Ishikawa (cell line): ENCODE data around the gene STARD4.

ENCODE experiments used
- CREB1 ChIP-seq: IDR thresholded peaks from 2 replicates; pipeline ENCODE4 v1.6.1; 2012; ENCODE audit warnings: low read depth
- EGR1 ChIP-seq: IDR thresholded peaks from 2 replicates; pipeline ENCODE4 v1.6.1; 2012
- EP300 ChIP-seq: IDR thresholded peaks from 2 replicates; pipeline ENCODE4 v1.6.1; 2012; ENCODE audit warnings: borderline replicate concordance
- RAD21 ChIP-seq: IDR thresholded peaks from 2 replicates; pipeline ENCODE4 v1.6.1; 2012; ENCODE audit warnings: low read depth
- TAF1 ChIP-seq: IDR thresholded peaks from 2 replicates; pipeline ENCODE4 v1.6.1; 2012; ENCODE audit warnings: low read depth, mild to moderate bottlenecking
- TCF12 ChIP-seq: IDR thresholded peaks from 2 replicates; pipeline ENCODE4 v1.6.1; 2012; ENCODE audit warnings: low read depth
- TEAD4 ChIP-seq: IDR thresholded peaks from 2 replicates; pipeline ENCODE4 v1.6.1; 2012
- YY1 ChIP-seq: IDR thresholded peaks from 2 replicates; pipeline ENCODE4 v1.6.1; 2012; ENCODE audit warnings: low read depth
- TF ChIP-seq, protein P1 (sequence below): IDR thresholded peaks from 2 replicates; pipeline ENCODE4 v1.6.1; 2012

DNA sequence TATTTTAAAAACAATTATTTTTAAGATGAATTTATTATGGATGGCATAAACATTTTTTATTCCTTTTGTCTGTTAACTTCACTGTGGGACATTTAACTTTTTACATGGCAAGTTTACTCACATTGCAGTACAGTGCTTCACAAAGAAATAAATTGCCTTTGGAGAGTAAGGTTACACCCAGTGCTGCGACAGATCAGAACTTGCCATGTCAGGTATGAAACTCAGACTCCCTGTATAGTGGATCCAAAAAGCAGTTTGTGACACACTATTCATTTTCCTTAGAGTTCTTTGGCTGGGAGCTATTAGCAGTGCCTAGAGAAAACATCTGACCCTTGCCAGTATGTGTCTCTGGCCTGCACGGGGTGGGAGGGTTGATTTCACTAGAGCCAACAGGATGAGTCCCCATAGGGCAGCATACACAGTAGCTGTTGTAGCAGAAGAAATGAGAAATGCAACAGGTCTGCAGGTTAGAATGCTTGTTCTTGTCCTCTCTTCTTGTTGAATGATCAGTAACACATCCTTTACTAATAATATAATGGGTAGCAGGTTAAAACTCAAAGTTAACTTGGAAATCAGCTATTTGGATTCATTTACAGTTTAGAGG, 42.9 kb downstream of the STARD4 start:
- TF ChIP-seq, protein P1, sequence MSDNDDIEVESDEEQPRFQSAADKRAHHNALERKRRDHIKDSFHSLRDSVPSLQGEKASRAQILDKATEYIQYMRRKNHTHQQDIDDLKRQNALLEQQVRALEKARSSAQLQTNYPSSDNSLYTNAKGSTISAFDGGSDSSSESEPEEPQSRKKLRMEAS, result no peak
- TF ChIP-seq EP300 (no peak), TCF12 (no peak), CREB1 (no peak), YY1 (no peak), EGR1 (no peak), RAD21 (no peak), TEAD4 (no peak), TAF1 (no peak)
